GM18520 (cell line): ENCODE measurements around the gene MROH2B.

Source experiments
- ATAC-seq: cut with Tn5 transposase; IDR thresholded peaks from one replicate; pipeline ENCODE4 v1.9.1; 2021; ENCODE audit not compliant: unreplicated experiment

MROH2B gene

DNA sequence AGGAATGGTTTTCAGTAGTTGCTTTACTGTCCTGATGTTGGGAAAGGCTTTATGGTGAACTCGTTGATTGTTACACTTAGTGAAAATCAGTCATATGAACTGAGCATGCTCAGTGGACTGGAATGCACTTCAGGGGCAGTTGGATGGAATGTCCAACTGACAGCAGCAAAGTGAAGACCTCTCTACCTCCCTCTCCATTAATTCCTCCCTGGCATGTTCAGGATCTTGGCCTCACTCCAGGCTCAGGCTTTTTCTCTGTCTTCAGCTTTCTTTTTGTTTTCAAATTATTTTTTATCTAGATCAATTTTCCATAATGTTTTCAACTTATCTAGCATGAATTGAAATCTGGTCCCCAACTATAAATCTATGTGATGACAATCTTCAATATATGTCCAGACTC lies at the start of gene MROH2B:
Gene MROH2B (minus strand): TSS at position 101 of the 400 bp plus-strand sequence. CDS start 490 bp downstream, outside the sequence.
- ATAC-seq, result no peak

DNA sequence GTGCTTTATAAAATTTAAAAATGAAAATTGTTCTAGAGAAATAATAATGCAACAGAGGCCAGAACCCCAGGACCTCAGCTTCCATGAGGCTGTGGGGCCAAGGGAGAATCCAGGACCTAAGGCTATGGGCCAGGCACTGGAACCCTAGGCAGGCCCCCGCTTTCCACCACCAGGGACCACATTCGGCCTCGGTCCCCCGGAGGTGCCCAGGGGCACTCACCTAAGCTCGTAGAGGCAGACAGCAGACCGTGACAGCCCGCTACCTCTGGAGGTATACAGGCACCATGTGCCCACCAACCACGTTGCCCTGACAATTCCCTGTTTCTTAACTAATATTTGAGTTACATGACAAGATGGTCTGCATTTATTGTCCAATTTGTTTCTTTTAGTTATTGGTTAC lies 49.5 kb upstream of the MROH2B start:
- no peak for ATAC-seq

DNA sequence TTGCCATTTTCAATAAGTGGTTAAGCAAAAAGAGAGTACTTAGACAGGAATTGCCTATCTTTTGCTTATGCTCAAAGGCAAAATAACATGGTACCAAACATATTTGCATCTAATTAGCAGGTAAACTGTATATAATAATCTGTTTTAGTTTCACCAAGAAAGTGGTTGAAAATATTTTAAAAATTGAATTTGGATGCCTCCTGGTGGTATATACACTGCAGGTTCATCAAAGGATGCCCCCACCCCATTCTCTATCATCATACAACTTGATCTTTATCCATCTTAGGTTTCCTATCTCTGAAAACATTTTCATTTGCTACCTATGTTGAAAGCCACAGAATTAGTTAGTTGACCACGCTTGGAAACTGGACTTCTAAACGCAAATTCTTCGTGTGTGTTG lies 47.0 kb upstream of the MROH2B start:
- ATAC-seq, result no peak

DNA sequence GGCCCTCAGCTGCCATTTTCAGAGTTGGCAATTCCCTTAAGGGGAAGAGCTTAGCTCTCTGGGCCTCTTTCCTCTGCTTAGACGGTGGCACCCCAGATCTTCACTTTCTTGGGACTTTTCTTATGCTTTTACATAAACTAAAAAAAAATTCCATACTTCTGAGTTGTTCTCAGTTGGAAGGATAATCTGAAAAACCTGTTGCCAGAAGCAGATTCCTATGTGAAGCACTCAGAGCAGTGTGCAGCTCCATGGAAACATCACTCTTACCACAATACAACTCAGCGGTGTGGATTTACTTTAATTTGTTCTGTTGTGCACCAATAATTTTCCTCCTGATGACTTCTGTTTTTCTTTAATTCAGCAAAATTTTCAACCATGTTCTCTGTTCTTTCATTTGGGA lies 44.1 kb upstream of the MROH2B start:
- no peak for ATAC-seq

DNA sequence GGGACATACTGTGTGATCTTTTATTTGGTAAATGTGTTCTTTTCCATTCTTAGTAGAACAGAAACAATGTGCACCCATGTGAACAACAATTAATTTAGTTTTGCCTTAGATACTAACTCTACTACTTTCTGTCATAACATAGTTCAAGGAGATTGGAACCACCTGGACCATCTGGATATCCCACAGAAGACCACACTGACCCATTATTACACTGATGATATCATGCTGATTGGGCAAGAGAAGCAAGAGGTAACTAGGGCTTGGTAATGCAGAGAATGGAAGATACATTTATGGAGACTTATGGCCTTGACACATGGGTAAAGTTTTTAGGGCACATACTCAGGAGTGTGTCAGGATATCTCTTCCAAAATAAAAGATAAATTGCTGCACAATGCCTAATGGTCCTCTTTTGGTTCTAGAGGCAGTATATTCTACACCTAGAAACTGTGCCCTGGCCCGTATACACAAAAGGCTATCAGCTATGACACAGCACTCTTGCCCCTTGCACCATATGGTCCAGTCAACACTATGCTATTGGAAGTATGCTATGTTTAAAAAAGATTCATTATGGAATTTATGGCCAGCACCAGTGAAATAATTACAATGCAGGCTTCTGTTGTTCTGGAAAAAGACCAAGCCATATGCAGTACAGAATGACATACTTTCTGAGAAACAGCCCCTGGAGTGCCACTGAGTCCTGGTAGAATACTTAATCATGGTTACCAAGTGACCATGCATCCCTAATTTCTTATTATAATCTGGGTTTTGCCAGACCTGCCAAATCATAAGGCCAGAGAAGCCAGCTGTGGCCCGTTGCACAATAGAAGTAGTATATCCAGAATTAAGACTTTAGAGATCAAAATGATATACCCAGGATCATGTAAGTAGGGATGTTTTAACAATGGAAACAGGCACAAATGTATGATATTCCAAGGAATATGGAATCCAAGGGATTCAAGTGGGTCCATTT lies 41.6 kb upstream of the MROH2B start:
- no peak for ATAC-seq

DNA sequence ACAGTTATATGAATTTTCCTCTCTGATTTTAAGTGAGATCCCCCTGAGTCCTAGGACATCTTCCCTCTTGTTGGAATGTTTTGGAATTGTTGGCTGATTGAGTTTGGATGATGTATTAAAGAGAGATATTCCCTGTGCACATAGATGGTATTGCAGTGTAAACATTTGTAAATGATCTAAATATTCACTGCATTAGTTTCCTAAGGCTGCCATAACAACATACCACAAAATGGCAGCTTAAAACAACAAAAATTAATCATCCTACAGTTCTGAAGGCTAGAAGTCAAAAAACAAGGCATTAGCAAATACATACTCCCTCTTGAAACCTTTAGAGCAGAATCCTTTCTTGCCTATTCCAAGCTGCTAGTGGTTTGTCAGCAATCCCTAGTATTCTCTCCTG lies 38.0 kb upstream of the MROH2B start:
- ATAC-seq, result no peak

DNA sequence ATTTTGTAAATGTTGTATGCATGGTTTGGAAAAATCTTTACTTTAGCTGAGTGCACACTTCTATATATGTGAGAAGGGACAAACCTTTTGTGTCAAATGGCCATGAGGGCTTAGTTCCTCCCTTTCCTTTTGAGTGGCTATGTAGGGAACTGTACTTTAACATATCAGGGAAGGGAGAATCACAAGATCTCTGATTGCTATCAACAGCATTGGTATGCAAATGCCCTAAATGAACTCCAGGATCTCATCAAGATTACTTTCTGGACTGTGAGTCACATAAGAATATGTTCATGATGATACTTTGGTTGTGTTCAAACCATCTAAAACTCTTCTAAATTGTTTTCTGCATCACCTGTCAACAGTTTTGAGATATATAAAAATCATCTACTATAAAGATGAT lies 31.2 kb upstream of the MROH2B start:
- ATAC-seq, result no peak

DNA sequence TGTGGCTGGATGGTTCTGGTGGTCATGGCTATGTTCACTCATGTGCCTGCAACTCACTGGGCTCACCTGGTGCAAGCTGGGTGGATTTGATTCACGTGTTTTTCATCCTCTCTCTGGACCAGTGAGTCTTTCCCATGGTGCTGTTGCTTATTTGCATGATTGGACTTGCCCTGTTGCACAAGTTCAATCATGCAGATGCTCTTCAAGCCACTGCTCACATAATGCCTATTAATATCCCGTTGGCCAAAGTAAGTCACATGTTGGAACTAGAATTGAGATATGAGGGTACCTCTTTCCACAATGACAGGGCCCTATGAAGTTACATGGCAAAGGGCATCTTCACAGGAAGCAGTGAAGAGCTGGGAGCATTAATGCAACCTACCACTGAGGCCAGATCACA lies 26.5 kb upstream of the MROH2B start:
- ATAC-seq, result no peak

DNA sequence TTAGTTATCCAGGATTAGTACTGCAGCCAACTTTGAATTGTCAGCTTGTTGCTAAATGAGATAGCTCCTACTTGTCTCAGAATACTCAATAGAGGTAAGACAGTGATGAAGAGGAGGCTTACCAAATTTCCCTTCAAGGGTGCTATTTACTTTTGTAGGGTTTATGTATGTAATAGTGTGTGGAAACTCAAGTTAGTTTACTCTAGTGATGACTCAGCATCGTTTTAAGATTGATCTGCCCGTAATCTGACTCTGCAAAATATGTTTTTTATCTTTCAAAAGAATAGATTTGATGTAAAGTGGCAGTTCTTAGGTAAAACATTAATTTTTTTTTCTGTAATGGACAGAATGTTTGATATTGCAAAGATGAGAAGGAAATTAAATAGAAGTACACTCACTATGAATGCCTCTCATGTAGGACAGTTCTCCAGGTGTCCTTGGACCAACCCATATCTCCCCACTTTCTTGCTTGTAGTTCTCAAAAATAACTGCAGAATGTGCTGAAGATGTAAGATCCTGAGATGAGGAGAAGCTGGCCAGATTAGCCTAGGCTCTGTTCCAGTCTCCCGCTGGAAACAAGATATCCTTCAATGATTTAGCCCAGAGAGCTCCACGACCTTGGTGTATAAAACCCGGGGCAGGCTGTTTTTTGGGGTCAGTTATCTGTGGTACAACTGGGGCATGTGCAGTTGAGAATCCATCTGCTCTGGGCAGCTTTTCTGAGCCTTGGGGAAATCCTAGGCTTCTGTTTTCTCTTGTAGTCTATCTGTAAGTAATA lies 24.4 kb upstream of the MROH2B start:
- no peak for ATAC-seq

DNA sequence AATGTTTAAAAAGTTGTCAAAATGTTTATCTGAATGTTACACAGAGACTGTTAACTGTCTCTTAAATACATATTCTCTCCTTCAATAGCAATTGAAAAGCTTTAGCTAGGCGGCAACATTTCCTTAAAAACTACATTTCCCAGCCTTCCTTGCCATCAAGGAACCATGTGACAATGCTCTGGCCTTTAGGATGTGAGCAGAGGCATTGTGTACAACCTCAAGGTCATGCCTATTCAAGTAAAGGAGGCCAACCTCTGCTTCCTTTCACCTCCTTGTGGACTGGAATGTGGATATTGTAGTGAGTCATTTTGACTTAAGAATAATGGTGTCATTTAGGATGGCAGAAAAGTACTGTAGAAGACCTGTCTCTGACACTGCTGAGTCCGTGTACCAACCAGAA lies 23.7 kb upstream of the MROH2B start:
- ATAC-seq, result no peak

DNA sequence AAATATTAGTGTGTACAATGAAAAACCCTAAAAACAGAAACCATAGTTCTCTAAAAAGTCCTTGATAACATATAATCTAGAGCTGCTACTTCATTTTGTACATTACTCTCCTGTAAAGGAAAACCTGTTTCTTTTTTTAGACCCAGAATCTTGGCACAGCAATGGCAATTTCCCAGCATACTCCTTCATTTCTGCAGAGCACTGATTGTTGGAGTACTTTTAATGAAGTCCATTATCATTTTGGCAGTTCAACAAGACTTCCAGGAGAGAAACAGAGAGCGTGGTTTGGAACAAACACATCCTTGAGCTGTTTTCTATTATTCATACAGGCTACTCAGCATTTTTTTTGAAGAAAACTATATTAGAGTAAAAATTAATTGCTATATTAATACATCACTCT lies 22.7 kb upstream of the MROH2B start:
- ATAC-seq, result no peak

DNA sequence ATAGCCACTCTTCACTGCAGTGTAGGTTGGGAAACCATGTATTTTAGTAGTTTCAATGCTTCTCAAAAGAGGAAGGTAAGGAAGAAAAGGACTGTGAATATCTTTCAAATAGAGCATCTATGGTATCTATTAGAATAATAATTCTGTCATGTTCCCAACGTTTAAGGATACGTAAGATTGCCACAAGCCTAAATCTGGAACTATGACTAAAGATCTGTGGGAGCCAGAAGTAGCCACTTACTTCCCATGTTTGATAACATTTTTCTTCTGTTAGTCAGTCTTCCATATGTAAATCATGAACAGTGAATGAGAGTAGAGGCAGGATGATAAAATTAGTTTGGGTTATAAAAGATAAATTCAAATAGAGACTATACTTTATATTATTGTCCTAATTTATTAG lies 16.3 kb upstream of the MROH2B start:
- no peak for ATAC-seq

DNA sequence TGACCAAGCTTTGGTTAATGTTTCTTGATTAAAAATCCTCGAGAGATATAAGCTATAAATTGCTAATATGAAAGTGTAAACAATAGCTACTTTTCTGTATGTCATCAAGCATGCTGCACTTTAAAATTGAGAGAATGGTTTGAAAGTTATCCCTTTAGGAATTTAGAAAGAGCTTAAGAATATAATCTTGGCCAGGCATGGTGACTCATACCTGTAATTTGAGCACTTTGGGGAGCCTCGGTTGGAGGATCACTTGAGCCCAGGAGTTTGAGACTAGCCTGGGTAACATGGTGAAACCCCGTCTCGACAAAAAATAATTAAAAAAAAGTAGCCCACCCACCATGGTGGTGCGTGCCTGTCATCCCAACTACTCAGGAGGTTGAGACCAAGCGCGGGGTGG lies 12.2 kb upstream of the MROH2B start:
- no peak for ATAC-seq

DNA sequence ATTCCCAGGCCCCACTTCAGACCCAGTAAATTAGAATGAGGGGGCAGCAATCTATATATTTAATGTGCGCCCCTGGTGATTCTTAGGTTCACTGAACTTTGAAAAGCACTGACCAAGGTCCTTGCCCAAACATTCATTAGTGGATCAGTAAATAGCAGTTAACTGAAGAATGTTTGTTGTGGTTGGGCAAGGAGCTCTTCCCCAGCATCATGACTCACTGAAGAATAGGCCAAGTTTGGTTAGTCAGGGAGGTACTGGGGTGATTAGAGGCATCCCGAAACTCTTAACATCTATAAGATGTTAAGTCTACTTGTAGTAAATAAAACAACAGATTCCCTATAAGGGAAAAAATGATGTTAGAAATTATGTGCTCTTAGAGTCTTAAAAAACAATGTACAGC lies 833 bp upstream of the MROH2B start:
- no peak for ATAC-seq

DNA sequence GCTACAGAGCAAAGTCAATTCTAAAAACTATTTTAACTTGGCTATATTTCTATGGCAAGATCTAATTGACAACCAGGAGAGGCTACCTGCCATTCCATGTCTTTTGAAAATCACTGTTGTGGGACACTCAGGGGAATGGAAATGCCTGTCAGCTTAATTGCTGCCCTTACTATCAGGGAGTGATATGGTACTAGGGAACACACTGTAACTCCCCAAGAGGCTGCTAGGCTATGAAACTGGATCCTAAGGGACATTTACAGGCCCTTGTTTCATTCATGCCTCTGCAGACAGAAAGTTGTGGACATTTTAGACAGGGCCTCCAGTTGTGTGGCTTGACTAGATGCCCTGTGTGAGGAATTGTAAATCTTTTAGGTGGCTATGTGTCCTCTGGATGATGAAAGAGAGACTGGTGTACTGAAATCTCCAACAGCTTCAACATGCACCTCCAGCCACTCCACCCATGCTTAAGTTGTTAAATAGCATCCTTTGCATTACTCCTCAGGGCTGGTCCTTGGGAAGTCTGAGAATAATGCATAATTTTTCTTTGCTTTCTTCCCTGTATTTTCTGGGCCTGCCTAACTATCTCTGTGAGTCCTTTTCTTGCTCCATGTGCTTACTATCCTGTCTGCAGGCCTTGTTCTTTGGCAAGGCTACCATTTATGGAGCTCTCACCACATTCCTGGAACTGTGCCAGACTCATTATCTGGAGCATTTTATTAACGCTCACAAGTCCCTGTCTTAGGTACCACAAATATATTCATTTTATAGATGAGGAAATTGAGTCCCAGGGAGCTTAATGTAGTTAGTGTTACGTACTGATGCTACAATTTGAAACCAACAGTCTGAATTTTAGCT lies 3.2 kb downstream of the MROH2B start:
- ATAC-seq, result no peak

DNA sequence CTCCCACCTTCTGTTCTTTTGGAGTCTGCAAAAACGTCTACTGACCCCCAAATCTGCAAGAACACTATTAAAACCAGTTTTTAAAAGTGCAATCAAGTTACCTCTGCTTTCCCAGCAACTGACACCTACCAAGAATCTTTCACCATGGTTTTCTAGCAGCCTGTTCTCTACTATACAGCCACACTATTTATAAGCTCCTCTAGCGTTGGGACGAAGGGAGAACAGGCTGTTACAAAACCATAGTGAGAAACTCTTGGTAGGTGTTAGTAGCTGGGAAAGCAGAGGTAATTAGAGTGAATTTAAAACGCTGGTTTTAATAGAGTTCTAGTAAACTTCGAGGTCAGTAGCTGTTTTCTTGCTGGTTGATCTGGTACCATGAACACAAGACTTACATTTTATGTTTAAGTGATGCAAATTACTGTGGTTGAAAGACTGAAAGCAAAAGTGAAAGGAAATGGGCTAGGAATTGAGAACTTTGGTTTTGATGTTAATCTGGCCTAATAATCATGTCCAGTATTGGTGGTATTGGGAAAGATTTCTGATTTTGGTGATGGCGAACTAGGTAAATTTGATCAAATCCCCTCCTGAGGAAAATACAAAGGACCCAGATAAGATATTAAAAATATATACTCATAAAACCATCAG lies 5.3 kb downstream of the MROH2B start:
- ATAC-seq, result no peak

DNA sequence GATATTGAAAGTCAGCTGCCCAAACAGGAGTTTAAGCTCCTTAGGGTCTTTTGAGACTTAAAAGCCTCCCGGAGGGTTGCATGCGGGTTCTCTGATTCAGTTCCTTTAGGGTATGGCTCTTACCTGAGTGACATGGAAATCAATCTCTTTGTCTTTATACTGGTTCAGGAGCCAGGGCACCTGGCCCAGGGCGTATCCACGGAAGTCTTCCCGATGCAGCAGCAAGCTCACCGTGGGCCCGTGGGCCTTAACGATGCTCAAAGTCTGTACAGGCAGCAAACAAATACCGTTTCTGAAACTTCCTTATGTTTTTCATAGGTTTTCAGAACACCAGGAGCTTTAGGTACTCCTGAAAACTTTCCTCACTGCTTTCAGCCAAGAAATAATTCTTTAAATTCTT lies 13.2 kb downstream of the MROH2B start:
- ATAC-seq, result no peak

DNA sequence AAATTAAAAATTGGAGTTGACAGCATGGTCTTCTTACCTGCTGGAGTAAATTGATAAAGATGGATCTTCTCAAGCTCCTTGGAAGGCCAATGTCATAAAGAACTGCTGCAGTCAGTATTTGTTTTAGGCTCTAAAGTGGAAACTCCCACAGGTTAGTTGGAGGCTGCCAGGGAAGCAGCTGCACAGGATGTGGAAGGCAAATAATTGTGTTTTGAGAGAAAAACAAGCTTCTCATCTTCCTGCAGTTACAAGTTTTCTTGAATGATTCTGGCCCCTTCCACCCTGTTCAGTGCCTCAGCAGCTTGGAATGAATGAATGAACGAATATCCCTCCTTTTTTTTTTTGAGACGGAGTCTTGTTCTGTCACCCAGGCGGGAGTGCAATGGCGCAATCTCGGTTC lies 13.9 kb downstream of the MROH2B start:
- ATAC-seq, result no peak

DNA sequence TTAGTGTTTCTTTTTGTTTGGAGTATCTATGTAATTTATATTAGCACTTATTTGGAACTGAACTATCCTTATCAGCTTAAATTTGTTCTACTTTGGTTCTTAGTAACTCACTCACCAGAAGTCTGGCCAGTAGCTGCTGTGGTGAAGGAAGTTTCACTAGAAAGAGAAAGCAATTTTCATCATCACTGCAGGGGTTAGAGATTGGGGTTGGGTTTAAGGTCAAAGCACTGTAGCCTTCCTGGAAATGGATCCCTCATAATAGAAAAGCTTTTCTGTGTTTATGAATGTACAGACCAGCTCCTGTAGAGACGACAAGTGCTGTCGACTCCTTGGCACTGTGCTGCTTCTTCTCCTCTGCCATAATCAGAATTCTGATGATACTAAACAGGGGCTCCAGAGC lies 22.2 kb downstream of the MROH2B start:
- peak; percentile 93 for ATAC-seq

DNA sequence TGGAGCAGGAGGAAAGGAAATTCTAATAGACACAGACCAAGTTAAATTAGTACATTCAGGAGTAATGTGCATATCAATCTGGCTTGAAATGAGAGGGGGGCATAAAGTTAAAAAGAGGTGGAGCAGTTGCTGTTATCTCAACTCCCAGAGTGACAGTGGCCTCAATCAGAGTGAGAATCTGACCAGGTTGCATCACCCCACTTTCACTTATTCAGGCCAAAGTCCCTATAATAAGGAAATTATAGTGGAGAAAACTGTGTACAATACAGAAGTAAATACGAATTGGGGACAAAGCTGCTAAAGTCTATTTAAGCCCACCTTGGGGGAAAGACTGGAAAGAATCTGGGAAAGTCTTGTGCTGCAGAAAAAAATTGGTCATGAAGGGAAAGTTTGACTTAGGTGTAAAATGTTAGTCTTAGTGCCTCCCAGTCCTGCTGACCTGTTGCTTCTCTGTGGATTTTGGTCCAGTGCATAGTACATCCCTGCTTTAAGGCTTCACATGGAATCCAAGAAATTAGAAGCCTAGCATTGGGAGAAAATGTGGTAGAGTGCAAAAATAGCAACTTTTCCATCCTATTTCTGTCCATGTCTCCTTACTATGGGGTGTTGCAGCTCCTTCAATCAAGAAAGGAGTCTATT lies 27.9 kb downstream of the MROH2B start:
- ATAC-seq, result no peak
